NCI-H187 treated with DMSO at 0.1 percent for 48 hours (cell line): Measurements from ENCODE around the gene COLEC11.

Experiments
- DNase-seq: peaks from one replicate; lab custom pipeline; 2025; lab: John Stamatoyannopoulos, UW

The COLEC11 gene

GRCh38 chr2:3639015-3639630, 44.2 kb downstream of the COLEC11 start:
- no peak for DNase-seq

GRCh38 chr2:3639653-3640052, 44.7 kb downstream of the COLEC11 start:
- no peak for DNase-seq

- DNase-seq, result no peak
Measured at GRCh38 chr2:3641181-3641580, 46.3 kb downstream of the COLEC11 start.

- DNase-seq, result no peak
Measured at GRCh38 chr2:3641841-3642421, 47.0 kb downstream of the COLEC11 start.

- no peak for DNase-seq
Measured at GRCh38 chr2:3642521-3643215, 47.8 kb downstream of the COLEC11 start.

GRCh38 chr2:3643371-3644245, 48.7 kb downstream of the COLEC11 start:
- no peak for DNase-seq

- DNase-seq, result no peak
Measured at GRCh38 chr2:3644246-3644525, 49.3 kb downstream of the COLEC11 start.

- DNase-seq, result no peak
Measured at GRCh38 chr2:3644891-3645605, 50.1 kb downstream of the COLEC11 start.

GRCh38 chr2:3645745-3646389, 51.0 kb downstream of the COLEC11 start:
- no peak for DNase-seq

GRCh38 chr2:3646446-3646845, 51.5 kb downstream of the COLEC11 start:
- no peak for DNase-seq

- DNase-seq, result no peak
Measured at GRCh38 chr2:3647246-3647645, 52.3 kb downstream of the COLEC11 start.

GRCh38 chr2:3647831-3648651, 53.1 kb downstream of the COLEC11 start:
- no peak for DNase-seq

GRCh38 chr2:3648652-3649177, 53.8 kb downstream of the COLEC11 start:
- DNase-seq, result no peak

- no peak for DNase-seq
Measured at GRCh38 chr2:3649581-3649980, 54.7 kb downstream of the COLEC11 start.

GRCh38 chr2:3650140-3650920, 55.4 kb downstream of the COLEC11 start:
- no peak for DNase-seq

- DNase-seq, result peak; percentile 71
Measured at GRCh38 chr2:3651691-3652648, 57.1 kb downstream of the COLEC11 start.

- no peak for DNase-seq
Measured at GRCh38 chr2:3652896-3653625, 58.1 kb downstream of the COLEC11 start.

- no peak for DNase-seq
Measured at GRCh38 chr2:3654011-3654410, 59.1 kb downstream of the COLEC11 start.
